HL-60/S4 treated with phorbol 12-myristate 13-acetate at 8.2 ng/mL for 4 days and 3 days (cell line): ENCODE results near the gene PIGW.
"Not testable (repeated sequence)": the region's sequence is repeated elsewhere in the genome, so short reads cannot be mapped to it uniquely, and the experiment has no call there.

Experiments
- in situ Hi-C: fragments of 300-500 bp; cut with MboI; formaldehyde crosslinking; loops from 2 replicates; pipeline ENCODE4 v1.15.0; 2022; ENCODE audit warnings: low sequenced_read_pairs

The PIGW gene

DNA sequence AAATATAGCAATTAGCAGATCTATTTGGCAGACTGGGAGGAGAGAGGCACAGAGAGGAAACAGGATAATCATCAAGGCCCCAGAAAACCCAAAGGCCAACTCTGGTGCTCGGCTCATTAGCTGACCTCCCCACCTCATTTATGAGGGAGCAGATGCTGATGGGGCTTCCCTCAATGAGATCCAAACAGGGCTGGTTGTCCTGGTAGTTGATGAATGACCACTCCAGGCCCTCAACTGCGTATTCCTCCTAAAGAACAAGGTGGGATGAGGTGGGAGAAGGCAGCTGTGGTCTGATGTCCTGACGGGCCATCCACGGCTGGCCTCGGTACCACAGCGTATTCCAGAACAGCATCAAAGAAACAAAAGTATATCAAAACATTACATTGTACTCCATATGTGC lies 27.5 kb upstream of the PIGW start:
- in situ Hi-C loops = no loop called here

- in situ Hi-C loops = not testable (repeated sequence)
Measured at GRCh38 chr17:36508439-36508838, 26.3 kb upstream of the PIGW start.

- in situ Hi-C loops = no loop called here
Measured at GRCh38 chr17:36509272-36509985, 25.4 kb upstream of the PIGW start.

GRCh38 chr17:36510636-36511035 lies 24.2 kb upstream of the PIGW start:
- in situ Hi-C loops = no loop called here

DNA sequence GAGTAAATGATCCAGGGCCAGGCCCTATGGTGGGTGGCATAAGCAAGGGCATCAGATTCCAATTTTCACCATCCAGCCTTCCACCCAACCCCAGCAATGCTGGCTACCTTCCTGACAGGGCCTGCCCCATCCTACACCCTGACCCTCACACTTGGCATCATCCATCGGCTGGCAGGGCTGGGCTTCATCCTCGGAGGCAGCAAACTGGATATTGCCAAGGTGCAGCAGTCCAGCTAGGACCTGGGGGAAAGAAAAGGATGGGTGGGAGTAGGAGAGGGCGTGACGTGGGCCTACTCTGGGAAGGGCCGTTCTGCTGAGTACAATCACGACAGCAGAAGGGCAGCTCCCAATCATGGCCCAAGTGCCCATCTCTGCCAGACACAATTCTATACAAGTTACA lies 23.6 kb upstream of the PIGW start:
- in situ Hi-C loops = no loop called here

DNA sequence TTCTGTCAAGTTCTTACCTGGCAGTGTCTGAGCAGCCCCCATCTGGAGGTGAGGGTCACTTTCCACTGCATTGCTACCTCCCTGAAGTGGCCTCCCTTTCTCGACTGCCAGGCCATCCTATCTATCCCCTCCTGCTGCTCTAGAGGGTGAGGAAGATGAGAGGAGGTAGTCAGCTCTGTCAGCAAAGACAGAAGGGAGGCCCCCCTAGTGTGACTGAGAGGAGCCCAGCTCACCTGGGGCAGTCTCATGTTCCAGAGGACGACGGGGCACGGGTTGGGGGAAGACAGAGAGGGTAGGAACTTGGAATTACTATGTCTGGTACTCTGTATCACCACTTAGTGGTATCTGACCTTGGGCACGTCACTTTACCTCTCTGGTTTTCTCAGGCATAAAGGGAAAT lies 22.1 kb upstream of the PIGW start:
- in situ Hi-C loops = no loop called here

DNA sequence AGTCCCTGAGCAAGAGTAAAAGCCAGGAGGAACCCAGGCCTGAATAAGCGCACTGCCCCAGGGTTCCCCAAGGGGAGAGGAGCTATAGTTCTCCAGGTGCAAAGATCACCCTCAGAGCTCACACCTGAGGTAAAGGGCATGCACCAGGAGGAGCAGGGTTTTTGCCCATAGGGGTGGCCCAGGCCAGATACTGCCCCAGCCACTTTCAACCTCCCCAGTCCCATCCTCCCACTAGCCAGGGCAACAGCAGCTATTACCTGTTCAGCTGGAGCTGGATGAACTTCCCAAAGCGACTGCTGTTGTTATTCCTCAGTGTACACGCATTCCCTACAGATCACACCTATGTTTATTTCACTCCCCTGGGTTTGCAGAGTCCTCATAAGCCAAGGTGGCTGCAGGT lies 19.9 kb upstream of the PIGW start:
- in situ Hi-C loops = no loop called here

DNA sequence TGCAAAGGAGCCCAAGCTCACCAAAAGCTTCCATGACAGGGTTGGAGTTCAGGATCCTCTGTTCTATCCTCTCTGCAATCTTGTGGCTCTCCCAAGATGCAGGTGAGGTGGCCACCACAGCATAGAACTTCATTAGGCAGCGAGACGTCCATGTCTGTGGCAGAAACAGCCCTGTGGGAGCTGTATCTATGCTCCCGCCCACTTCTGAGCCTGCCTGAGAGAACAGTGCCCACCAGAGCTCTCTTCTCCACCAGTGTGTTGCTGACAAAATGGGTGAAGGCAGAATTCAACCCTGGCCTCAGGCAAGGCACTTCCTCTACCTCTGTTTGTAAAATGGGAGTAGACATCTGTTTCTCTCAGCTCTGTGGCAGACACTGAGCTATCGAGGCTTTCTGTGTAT lies 18.9 kb upstream of the PIGW start:
- in situ Hi-C loops = no loop called here

GRCh38 chr17:36523113-36523512 lies 11.7 kb upstream of the PIGW start:
- in situ Hi-C loops = no loop called here

GRCh38 chr17:36524428-36524876 lies 10.3 kb upstream of the PIGW start:
- in situ Hi-C loops = no loop called here

- in situ Hi-C loops = no loop called here
Measured at GRCh38 chr17:36525113-36525512, 9.7 kb upstream of the PIGW start.

DNA sequence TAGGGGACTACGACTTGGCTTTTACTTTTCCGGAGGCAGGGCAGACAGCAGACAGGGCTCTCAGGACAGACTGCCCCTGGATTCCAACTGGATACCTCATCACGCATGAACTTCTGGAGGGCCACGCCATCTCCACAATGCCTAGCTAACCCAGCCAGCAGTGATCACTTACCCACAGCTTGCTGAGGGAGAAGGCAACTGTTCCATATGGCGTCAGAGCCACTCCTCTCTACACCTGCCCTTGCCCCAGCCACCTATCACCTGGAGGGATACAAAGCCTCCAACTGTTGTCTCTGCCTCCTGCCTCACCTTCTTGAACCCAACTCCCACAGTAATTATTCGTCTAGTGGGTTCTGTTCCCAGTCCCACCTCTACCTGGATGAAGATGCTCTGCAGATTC lies 8.9 kb upstream of the PIGW start:
- in situ Hi-C loops = no loop called here

DNA sequence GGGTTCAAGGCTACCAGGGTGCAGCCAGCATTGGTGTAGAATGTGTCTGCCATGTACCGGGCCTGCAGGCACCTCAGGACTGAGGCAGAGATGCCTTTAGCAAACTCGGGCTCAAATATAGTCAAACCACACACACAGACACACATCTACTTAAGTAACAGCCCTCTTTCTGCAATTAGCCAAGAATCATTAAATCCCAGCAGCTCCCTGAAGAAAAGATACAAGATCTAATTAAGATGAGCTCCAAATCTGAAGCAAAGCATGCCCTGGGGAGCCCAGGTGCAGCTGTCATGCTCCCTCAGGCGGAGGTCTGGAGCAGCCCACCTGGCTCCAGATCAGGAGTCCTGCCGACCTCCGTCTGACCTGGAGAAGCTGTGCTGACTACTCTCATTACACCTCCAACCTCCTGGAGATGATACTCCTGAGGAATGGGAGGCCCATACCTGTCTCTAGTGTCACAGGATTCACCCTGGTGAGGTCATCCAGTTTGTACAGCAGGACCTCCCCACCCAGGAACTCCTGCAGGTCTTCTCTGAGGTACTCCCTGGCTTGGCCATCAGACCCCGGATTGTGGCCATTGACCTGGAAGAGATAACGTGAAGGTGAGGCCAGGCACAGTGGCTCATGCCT lies 7.1 kb upstream of the PIGW start:
- in situ Hi-C loops = no loop called here

- in situ Hi-C loops = no loop called here
Measured at GRCh38 chr17:36529121-36529520, 5.7 kb upstream of the PIGW start.

GRCh38 chr17:36532435-36532975 lies 2.3 kb upstream of the PIGW start:
- in situ Hi-C loops = no loop called here

DNA sequence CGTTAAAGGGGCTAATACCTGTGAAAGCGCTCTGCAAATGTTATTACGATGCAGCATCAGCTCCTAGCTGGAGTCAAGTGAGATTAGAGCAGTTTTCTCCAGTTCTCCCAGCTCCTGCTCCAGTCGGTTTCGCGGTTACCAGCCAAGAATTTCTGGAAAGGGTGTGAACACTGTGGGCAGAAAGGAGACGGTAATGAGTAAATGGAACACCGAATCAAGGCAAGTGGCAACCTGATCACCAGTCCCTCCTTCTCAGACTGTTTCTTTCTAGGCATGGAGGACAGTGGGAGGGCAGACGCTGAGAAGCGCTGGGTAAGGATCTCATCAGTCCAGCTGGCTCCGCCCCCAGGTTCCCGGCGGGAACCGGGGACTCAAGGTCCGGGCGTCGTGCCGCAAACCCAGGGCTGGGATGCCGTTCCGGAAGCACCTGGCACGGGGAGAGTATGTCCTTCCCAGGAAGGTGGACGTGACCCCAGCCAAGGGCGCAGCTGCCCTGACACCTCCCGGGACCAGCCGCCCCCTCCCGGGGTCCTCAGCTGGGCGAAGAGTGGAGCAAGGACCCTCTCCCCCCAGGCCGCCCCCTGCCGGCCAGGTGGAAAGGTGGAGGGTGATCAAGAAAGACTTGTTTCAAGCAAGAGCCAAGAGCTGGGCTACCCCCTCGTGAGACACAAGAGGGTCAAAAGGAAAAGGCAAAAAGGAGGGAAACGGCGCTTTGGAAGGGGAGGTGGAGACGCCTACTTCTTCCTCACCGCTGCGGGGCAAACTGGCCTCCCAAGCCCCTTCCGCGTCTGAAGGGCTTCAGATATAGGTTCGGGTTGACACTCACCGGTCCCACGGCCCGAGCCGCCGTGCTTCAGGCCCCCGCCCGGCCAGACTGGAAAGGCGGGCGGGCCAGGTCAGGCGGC lies 600 bp upstream of the PIGW start:
- in situ Hi-C loops = no loop called here

- in situ Hi-C loops = no loop called here
Measured at GRCh38 chr17:36535669-36536081, 888 bp downstream of the PIGW start.

DNA sequence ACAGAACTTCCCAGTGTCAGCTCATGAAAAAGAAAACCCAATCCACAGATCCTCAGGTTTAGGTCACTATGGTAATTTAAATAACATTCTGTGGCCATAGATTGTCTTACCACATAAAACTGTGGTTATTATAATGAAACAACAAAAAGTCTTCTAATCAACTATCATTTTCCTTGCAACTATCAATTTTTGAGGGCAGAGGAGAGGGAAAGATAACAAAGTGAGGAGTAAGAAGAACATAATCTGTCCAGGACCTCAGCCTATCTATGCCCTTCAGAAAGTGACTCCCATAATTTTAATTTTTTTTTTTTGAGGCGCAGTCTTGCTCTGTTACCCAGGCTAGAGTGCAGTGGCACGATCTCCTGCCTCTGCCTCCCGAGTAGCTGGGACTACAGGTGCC lies 5.9 kb downstream of the PIGW start:
- in situ Hi-C loops = no loop called here

DNA sequence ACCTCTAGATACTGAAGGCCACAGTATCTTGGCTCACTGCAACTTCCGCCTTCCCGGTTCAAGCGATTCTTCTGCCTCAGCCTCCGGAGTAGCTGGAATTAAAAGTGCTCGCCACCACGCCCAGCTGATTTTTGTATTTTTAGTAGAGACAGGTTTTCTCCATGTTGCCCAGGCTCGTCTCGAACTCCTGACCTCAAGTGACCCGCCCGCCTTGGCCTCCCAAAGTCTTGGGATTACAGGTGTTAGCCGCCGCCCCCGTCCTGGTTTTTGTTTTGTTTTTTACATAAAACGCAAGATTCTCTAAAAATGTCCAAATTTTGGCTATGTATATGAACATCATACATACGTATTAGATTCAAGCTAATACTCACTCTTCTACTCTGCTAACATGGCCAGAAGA lies 8.0 kb downstream of the PIGW start:
- in situ Hi-C loops = no loop called here

- in situ Hi-C loops = no loop called here
Measured at GRCh38 chr17:36544044-36544306, 9.2 kb downstream of the PIGW start.

- in situ Hi-C loops = no loop called here
Measured at GRCh38 chr17:36544307-36545076, 9.7 kb downstream of the PIGW start, which contains the start of gene GGNBP2. Gene GGNBP2 (plus strand): TSS chr17:36544919. CDS start chr17:36545725, 806 bp downstream.
